ENCODE data around the gene GIGYF1.

- TF ChIP-seq CTCF (IDR thresholded peaks at IDR 0.05), result no peak
- TF ChIP-seq POLR2A (IDR thresholded peaks at IDR 0.05), result no peak
Measured at GRCh38 chr7:100711369-100711768, 17.3 kb upstream of the GIGYF1 start.
